NCI-H345 (cell line): ENCODE measurements around the gene KLK12.

Source experiments
- DNase-seq: peaks from one replicate; lab custom pipeline; 2025; lab: John Stamatoyannopoulos, UW

KLK12 gene

GRCh38 chr19:50981587-50982146, 53.1 kb downstream of the KLK12 start:
- no peak for DNase-seq

DNA sequence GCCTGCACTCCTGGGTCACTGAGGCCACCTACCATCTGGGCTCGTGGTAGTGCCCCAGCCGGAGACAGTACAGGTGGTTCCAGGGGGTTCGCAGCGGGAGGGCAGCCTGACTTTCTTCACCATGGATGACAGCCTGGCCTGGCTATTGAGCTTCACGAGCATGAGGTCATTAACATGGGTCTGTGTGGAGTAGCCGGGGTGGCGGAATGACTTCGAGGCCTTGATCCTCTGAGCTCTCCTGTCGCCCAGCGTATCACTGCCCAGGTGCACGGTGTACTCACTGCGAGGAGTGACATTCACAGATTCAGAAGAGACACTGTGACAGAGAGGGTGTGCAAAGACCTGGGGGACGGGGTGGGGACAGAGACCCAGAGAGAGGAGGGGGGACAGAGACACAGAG, 54.6 kb downstream of the KLK12 start:
- no peak for DNase-seq

GRCh38 chr19:50979758-50980157, 55.0 kb downstream of the KLK12 start:
- no peak for DNase-seq
